NCI-H1417 treated with DMSO at 0.1 percent for 48 hours (cell line): Measurements from ENCODE around the gene UST.

Experiments
- DNase-seq: peaks from one replicate; lab custom pipeline; 2025; lab: John Stamatoyannopoulos, UW

Gene UST, protein sequence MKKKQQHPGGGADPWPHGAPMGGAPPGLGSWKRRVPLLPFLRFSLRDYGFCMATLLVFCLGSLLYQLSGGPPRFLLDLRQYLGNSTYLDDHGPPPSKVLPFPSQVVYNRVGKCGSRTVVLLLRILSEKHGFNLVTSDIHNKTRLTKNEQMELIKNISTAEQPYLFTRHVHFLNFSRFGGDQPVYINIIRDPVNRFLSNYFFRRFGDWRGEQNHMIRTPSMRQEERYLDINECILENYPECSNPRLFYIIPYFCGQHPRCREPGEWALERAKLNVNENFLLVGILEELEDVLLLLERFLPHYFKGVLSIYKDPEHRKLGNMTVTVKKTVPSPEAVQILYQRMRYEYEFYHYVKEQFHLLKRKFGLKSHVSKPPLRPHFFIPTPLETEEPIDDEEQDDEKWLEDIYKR

DNA sequence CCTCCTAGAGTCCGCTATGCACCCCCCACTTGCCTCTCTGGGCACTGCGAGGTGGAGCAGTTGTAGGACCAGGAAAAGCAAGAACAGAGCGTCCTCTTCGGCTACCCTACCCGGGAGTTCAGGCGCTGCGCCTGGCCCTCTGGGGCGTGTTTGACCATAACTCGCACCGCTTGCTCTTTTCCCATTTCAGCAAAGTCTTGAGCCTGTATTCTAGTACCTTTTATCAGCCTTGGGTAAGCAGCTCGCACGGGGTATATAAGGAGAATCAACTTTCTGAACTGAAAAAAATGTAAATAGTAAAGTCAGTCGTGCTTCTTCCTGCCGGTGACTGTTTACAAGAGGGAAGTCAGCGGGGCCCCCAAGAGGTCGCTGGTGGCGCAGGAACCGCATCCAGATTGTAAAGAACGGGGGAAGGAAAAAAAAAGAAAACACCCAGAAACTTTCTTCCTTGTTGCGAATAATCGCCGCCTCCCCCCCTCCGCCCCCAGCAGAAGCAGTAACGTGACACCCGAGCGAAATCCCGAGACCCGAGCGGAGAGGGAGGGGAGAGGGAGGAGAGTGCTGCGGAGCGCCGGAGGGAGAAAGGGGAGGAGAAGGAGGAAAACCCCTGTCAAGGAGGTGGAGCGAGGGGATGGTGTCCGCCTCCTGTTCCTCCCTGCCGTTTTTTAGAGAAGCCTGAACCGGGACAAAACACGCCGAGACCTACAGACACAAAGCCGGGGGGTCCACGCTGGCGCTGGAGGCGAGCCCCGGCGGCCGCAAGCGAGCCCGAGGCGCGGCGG, at the start of gene UST:
UST (plus strand) TSS at position 668 of the 782 bp plus-strand sequence. CDS start 401 bp downstream, outside the sequence.
- DNase-seq, result no peak

DNA sequence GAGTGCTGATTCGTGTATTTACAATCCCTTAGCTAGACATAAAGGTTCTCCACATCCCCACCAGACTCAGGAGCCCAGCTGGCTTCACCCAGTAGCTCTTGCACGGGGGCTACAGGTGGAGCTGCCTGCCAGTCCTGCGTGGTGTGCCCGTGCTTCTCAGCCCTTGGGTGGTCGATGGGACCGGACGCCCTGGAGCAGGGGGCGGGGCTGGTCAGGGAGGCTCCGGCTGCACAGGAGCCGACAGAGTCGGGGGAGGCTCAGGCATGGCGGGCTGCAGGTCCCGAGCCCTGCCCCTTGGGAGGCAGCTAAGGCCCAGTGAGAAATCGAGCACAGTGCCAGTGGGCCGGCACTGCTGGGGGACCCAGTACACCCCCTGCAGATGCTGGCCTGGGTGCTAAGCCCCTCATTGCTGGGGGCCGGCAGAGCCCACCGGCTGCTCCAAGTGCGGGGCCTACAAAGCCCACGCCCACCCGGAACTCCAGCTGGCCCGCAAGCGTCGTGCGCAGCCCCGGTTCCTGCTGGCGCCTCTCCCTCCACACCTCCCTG, 48.9 kb upstream of the UST start:
- no peak for DNase-seq

DNA sequence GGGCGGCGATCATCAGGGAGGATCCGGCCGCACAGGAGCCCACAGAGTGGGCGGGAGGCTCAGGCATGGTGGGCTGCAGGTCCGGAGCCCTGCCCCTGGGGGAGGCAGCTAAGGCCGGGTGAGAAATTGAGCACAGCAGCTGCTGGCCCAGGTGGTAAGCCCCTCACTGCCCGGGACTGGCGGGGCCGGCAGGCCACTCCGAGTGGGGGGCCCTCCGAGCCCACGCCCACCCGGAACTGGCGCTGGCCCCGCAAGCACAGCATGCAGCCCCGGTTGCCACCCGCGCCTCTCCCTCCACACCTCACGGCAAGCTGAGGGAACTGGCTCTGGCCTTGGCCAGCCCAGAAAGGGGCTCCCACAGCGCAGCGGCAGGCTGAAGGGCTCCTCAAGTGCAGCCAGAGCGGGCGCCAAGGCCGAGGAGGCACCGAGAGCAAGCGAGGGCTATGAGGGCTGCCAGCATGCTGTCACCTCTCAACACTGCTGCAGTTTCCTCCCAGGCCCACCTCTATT, 48.1 kb upstream of the UST start:
- no peak for DNase-seq

DNA sequence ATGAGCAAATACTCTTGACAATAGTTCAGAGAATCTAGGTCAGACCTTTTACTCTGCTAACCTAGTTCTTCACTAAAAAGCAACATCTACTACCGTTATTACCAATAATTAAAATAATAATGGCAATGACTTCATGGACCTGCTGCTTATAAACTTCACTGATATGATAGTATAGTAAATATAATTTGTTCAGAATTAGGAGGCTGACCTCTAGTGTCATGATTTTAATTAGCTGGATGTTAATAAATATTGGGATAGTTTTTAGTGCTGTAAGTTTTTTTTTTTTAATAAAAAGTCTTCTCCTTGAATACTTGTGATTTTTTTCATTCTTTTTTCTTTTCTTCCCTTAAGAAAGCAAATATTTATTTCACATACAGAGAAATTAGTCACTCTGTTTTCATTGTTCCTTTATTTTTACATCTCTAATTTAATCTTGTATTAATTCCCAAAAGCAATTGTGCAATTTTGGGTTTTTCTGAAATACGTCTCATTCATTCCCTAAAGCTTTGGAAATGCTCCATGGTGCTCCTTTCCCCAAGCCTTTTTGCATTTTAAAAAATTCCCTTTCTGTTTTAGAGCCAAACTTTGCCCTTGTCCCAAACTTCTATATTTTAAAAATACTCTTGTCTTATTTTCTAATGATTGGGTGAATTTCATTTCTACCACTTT, 46.6 kb upstream of the UST start:
- DNase-seq, result no peak

DNA sequence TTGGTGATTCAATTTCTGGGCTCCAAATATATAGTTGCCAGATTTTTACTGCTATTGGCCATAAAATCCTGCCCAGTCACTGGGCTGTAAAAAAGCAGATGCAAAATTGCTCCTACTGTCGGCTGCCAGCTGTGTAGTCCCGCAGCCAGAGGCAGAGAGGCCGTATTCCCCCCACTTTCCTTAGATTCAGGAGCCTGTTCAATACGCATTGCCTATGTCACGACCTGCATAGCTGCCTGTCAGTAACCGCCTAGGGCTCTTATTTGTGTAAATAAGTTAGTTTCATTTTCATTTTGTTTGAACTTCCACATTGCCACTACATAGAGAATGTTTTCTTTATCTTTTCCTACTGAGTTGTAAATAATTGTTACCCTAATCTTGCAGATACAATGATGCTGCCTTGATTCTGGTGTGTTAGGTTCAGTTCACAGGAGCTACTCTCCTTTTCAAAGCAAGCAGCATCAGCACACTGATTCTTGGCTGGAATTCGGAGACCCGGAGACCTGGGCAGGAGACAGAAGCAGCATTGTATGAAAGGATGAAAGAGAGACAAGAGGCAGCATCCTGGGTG, 46.0 kb upstream of the UST start:
- no peak for DNase-seq

DNA sequence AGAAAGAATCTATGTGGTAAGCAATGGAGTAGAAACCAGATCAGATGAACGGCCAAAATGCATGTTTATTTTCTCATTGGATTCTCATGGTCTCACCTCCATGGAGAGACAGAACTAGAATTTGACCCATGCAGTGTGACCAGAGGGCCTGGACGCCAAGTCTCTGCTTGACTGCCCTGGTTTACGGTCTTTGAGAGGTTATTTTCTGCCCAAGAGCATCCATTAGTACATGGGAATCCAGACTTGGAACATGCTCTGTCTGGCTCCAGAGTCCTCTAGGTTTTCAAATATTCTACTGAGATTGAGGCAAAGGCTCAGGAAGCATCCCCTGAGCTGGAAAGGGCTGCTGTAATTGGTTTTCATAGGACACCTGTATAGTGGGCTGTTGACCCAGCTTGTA, 45.5 kb upstream of the UST start:
- no peak for DNase-seq

DNA sequence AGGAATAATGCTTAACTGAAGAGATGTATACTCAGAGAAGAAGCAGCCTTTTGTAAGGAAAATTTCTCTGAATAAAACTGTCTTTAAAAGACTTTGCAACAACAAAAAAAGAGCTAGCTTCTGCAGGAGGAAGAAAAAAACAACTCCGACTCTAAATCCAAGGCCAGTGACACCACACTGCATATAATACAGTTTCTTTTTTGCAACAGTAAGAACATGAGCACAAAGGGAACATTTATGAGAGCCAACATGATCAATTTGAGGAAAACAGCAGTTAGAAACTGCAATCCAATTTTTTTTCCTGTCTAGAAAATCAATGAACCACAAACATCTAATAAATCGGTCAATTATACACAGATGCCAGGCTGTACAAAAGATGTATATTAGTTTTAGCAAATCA, 42.9 kb upstream of the UST start:
- DNase-seq, result no peak

DNA sequence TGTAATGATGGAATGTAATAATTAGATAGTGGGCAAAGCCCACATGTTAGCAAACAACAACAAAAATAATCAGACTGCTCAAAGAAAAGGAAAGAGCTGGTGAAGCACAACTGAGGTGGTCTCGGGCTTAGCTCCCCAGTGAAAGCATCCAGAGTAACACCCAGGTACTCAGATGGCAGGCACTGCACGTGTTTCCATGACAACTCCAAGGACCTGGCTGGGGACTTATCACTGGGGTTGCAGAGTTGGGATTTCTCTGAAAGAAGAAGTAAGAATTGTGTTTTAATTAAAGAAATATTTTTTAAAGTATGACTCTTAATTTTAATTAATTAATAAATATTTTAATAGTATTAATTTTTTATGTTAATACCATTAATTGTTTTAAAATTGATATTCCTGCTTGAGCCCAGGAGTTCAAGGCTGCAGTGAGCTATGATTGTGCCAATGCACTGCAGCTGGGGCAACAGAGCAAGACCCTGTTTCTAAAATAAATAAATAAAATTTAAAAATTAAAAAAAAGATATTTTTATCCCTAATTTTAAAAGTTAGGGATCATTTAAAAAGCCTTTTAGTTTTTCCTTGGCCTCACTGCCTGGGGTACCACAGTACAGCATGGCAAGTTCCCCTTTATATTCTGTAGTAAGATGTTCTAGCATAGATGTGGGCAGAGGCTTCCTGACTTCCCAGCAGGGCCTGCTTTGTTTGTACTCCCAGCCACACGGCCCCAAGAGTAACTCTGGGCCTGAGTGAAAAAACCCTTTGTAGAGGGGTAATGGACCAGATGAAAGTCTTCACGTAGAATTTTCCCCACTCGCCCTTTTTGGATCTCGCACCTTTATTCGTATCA, 42.2 kb upstream of the UST start:
- DNase-seq, result no peak

DNA sequence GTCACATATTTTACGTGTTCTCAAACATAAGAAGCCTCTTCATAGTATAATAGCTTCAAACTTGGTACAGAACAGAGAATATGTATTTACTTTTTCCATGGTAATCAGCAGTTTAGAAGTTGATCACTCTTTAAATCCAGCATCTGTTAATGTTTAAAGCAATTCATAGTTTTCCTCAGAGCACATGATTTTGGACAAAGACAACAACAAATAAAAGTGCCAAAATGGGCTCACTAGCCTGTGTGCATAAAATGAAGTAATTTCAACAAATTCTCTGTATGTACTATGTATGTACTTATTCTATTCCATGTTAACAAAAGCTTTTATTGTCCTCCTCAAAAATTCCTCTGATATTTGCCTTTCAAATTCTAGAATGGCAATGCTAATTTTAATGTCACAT, 38.1 kb upstream of the UST start:
- no peak for DNase-seq

DNA sequence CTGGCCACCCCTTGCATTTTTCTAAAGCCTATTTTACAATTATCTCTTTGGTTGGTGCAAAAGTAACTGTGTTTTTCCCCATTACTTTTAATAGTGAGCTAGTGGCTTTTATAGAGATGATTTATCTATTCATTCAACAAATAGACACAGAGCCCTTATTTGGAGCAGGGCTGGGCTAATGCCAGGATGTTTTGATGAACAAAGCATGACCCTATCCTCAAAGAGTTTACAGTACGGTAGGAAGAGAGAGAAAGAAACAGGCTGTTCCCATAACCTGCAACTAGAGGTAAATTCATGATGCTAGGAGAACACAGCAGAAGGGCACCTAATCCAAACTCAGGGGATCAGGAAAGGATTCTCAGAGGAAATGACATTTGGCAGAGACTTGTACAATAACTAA, 37.3 kb upstream of the UST start:
- no peak for DNase-seq

DNA sequence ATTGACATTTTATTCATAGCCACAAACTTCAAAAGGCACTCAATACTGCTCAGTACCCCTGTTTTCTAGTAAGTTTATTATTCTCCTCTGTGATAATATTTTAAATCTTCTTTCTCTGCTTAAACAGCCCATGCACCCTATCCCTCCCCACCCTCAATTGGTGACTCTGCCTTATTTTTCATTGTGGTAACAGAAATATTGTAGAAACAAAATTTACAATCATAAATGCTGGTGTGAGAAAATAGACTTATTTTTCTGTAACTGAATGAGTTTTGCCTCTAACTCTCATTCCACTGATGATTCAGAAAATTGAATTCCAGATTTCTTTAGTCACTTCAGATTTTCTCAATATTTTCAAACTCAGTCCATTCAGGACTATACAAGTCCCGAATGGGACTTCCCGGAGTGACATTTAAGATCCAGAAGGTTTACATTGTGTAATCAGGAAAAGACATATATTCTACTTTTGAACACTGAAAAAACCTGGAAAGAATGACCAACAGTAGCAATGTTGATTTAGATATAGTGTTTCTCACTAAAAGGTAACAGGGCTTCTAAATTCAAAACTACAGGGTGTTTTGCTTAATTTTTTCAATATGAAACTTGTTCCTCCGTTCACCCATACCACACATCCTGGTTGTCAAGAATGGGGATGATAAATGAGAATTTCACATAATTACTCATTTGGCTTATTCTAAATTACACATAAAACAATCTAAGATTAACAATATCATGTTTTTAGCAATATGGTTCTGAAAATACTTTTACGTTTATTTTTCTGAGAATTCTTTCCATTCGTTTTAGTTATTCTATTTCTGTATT, 34.8 kb upstream of the UST start:
- DNase-seq, result no peak

DNA sequence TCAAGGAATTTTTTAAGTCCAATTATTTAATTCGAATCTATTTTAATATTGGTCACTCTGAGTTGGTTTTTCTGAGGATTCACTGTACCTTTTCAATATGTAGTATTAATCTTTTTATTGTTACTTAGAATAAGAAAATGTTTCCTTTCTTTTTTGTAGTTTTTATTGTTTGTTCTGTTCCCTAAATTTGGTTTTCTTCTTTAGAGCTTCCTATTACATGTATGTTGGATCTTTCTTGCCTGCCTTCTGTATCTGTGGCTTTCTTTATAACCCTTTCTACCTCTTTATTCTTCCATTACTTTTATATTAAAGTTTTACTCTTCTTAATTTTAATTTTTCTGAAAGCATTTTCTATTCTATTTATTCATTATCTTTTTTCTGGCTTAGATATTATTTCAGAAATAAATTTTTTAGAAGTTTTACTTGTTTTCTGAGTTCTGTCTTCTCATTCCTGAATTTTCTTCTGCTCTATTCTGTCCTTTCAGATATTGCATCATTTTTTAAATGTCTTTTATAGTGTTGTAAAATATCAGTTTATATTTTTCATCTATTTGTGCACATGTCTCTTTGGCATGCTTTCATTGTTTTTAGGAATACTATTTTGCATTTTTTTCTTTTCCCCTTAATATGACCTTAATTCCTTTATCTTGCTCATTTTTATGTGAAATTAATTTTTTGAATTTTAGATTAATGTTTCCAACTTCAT, 33.6 kb upstream of the UST start:
- DNase-seq, result no peak

DNA sequence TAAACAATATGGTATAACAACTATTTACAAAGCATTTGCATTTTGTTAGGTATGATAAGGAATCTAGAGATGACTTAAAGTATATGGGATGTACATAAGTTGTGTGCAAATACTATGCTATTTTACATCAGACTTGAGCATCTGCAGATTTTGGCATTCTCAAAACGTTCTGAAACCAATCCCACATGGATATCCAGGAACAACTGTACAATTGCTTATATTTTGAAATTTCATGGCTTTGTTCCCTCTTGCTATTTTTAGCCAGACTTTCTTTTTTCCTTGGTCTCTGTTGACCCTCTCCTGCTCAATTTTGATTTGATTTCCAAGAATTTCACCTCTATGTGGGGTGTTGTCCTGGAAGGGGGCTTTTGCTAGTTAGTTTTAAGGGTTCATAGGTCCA, 32.9 kb upstream of the UST start:
- DNase-seq, result no peak

DNA sequence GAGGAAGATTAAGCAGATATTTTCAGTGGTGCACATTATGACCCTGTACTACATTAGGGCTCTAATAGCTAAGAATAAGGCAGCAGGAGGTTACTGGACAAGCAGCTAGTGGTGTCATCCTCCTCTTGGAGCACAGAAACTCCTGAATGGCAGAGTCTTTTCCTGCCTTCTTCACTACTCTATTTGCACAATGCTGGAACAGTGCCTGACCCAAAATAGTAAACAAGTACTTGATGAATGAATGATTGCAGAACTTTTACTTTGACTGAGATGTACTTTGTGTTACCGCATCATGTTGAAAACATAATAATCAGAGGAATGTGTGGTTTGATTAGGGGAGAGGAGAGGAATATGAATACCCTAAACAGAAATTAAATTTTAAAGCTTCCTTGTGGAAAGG, 30.0 kb upstream of the UST start:
- DNase-seq, result no peak

DNA sequence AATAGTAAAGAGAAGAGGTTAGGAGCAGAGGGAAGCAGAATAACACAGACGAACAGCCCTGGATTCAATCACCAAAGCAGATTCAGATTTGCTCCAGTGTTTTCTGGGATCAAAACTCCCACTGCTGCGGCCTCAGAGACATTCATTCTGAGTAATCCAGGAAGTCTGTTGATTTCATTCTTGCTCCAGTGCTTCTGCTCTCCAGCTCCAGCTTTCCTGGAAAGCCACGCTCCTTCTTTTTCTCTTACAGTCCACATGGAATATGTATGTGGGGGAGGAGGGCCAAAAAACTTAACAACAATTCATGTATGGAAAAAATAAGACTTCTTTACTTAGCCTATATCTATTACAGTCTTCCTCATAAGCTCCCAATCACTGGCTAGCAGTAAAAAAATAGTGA, 26.4 kb upstream of the UST start:
- DNase-seq, result no peak

DNA sequence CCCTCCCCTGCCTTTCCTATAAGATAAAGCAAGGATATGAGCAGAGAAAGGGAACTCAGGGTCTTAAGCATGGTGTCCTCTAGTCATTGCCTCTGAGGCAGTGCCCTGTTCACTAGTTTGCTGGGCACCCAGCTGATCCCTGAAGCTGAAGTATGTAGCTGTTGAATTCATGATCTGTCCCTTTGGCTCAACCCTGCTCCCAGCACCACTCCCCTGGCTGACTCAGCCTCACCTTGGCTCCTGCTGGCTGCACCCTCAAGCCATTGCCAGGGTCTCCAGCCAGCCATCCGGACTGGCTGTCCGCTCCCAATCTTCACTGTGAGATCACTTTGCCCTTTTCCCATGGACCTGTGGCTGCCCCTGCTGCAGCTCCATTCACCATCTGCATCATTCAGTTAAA, 25.9 kb upstream of the UST start:
- no peak for DNase-seq

DNA sequence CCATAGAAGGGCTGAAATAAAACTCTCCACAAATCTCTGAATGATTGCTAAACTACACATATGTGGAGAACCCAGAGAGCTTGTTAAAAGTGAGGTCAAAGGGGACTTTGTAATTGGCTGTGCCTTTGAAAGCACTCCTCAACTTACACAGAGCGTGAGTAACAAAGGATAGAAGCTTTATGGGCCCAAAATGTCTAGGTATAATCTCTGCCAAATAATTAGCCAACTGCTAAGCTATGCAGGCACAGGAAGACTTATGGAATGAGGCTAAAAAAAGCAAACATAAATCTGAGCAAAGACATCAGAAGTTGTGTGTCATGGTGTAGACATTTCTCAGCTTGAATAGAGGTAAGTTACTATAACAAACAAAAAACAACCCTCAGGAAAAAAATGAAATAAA, 23.3 kb upstream of the UST start:
- DNase-seq, result no peak

DNA sequence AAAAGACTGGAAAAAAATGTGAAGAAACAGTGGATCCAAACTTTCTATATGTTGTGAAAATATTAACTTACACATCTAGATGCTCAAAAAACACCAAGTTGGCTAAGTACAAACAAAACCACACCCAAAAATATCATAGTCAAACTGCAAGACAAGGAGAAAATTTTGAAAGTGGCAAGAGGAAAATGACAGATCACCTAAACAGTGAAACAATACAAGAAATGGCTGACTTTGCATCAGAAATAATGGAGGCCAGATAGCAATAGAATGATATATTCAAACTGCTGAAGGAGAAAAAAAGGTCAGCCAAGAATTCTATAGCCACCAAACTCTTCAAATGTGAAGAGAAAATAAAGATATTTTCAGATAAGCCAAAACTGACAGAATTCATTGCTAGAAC, 22.4 kb upstream of the UST start:
- no peak for DNase-seq

DNA sequence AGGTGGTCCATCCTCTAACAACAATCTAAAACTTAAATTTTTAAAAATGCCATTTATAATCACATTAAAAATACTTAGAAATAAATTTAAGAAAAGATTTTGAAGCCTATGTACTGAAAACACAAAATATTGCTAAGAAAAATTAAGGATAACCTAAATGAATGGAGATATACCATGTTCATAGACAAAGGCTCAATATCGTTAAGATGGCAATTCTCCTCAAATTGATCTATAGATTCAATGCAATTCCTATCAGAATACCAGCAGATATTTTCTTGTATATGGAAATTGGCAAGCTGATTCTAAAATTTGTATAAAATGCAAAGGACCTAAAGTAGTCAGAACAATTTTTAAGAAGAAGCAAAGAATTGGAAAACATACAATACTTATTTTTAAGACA, 19.7 kb upstream of the UST start:
- DNase-seq, result no peak

DNA sequence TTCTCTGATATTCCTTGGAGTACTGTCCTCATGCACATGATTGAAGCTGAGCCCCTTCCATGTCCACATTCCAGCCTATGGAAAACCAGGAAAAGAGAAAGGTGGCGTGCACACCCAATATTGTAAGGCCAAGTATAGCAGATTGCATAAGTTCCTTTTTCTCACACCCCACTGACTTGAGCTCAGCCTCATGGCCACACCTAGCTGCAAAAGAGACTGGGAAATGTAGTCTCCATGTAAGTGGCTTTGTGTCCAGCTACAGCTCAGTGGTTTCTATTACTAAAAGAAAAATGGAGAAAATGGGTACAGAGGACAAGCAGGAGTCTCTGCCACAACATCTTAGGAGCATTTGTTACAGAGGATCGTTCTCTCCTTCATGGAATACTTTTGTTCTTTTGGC, 10.8 kb upstream of the UST start:
- DNase-seq, result no peak
